Spleen (tissue), 11 donors: ENCODE measurements around the gene CFLAR. TPM values are rescaled to one million over a fixed set of nuclear protein-coding genes. Genes with fewer than 3 reads are reported as not detected.

Source experiments
- DNase-seq: peaks from one replicate; pipeline ENCODE4 v3.0.0-alpha.2; 2020
- H3K27ac ChIP-seq, 8 donors: fragments of 200-600 bp; sonication (generic) in 7 of 8; 1 replicate in 4 of 8; 2 replicates in 4 of 8; pipeline versions ENCODE4 v1.5.0 to v1.8.0; 2016 to 2021; ENCODE audit warnings: inconsistent platforms in 4 of 8, mild to moderate bottlenecking in 4 of 8, moderate library complexity in 1 of 8
- H3K27me3 ChIP-seq, 7 donors: fragments of 200-600 bp; sonication (generic) in 6 of 7; replicated peaks in 1 of 7; 1 replicate in 4 of 7; 2 replicates in 3 of 7; pipeline versions ENCODE4 v1.5.0 to v1.8.0; 2016 to 2021; ENCODE audit warnings: inconsistent platforms in 3 of 7, mild to moderate bottlenecking in 1 of 7
- H3K36me3 ChIP-seq, 6 donors: fragments of 200-600 bp; sonication (generic) in 5 of 6; 1 replicate in 4 of 6; 2 replicates in 2 of 6; pipeline versions ENCODE4 v1.5.0 to v1.8.0; 2016 to 2021; ENCODE audit warnings: inconsistent platforms in 2 of 6
- H3K4me1 ChIP-seq, 6 donors: fragments of 200-600 bp; sonication (generic) in 5 of 6; 1 replicate in 3 of 6; 2 replicates in 3 of 6; pipeline versions ENCODE4 v1.5.0 to v1.8.0; 2016 to 2021; ENCODE audit warnings: inconsistent platforms in 3 of 6
- H3K4me3 ChIP-seq, 8 donors: fragments of 200-600 bp; sonication (generic) in 7 of 8; 1 replicate in 4 of 8; 2 replicates in 4 of 8; pipeline versions ENCODE4 v1.5.0 to v1.8.0; 2016 to 2021; ENCODE audit warnings: inconsistent platforms in 4 of 8, mild to moderate bottlenecking in 4 of 8, moderate library complexity in 2 of 8
- H3K9me3 ChIP-seq, 8 donors: fragments of 200-600 bp; sonication (generic) in 7 of 8; 1 replicate in 4 of 8; 2 replicates in 4 of 8; pipeline versions ENCODE4 v1.5.0 to v1.8.0; 2016 to 2021; ENCODE audit warnings: inconsistent platforms in 4 of 8
- POLR2A ChIP-seq, 3 donors: fragments of 450-650 bp; IDR thresholded peaks; one replicate each; pipeline ENCODE4 v1.5.1; 2017; ENCODE audit warnings: antibody characterized with exemption in 3 of 3, mild to moderate bottlenecking in 1 of 3
- POLR2AphosphoS5 ChIP-seq, 3 donors: sonication (generic); formaldehyde crosslinking; IDR thresholded peaks; one replicate each; pipeline ENCODE4 v1.5.1; 2017; ENCODE audit warnings: antibody characterized with exemption in 3 of 3
- WGBS, 5 donors: extraction: QIAGEN DNeasy Blood & Tissue Kit in 3 of 5; methylation state at CpG; one replicate each; pipeline versions ENCODE4 v1.1.5 to v1.1.7; 2013 to 2018; 5-methylcytosine and 5-hydroxymethylcytosine counted together
- intact Hi-C: fragments of 100-400 bp; cut with DNase I; formaldehyde crosslinking; loops from one replicate; pipeline ENCODE4 v1.15.0; 2023; ENCODE audit warnings: low total_unique reads
- polyA plus RNA-seq, 3 donors: library from polyadenylated mRNA; stranded (reverse); fragments of 200-250 nt; gene quantifications; one replicate each; pipeline ENCODE4 v1.2.1, GENCODE V29; 2013
- total RNA-seq, 7 donors: library from RNA; depleted of rRNA in 3 of 7; stranded (reverse); fragments of >200 nt in 3 of 7; fragmentation: NEBNext Ultra II Directional in 4 of 7; extraction: Animal tissue kit (Norgen Biotek cat#: 25700) in 4 of 7; gene quantifications; one replicate each; pipeline versions ENCODE4 v1.1.0 to v1.2.1, GENCODE V29; 2016 to 2021
- TF ChIP-seq, protein P1 (sequence below), 11 experiments: fragments of 200-600 bp in 7 of 11; fragments of 450-650 bp in 4 of 11; sonication (generic) in 4 of 11; IDR thresholded peaks in 8 of 11; conservative IDR thresholded peaks in 3 of 11; 1 replicate in 7 of 11; 2 replicates in 4 of 11; pipeline versions ENCODE4 v1.4.0 to v1.8.0; 2016 to 2021; ENCODE audit warnings: antibody characterized with exemption in 11 of 11, inconsistent platforms in 4 of 11, mild to moderate bottlenecking in 1 of 11
- donor health status: healthy with polysubstance abuse.
- donor health status: DM: no; HTN: no; CAD: no; lungs with moderate emphysema.
- donor health status: DM: no; HTN: no; CAD: no.
- donor health status: Bipolar disorder and iron deficiency.
- donor health status: healthy.
- donor health status: DM: no; HTN: no; CAD: no.
- donor health status: DM: yes; HTN: yes; CAD: no.

CFLAR gene
- total and polyA plus RNA-seq, 10 donors = 64.0 to 511 (median 360) TPM

DNA sequence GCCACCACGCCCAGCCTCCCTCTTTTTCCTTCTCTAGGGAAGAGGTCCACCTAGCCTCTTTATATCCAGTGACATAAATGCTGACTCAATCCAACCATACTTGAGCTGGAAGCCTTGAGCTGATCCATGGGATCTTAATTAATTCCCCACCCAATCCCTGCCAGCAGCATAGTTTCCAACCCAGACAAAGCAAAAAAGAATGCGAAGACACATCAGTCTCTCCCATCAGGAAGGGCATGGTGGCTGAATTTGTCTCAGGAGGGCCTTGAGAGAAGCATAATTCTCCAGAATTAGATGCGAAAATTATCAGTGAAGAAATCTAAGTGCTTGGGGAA lies 89.5 kb downstream of the CFLAR start:
- H3K4me1 ChIP-seq = peaks cover 3 to 57% (median 29%) of the 10 kb centered on the region in 6 donors
- TF ChIP-seq, protein P1, sequence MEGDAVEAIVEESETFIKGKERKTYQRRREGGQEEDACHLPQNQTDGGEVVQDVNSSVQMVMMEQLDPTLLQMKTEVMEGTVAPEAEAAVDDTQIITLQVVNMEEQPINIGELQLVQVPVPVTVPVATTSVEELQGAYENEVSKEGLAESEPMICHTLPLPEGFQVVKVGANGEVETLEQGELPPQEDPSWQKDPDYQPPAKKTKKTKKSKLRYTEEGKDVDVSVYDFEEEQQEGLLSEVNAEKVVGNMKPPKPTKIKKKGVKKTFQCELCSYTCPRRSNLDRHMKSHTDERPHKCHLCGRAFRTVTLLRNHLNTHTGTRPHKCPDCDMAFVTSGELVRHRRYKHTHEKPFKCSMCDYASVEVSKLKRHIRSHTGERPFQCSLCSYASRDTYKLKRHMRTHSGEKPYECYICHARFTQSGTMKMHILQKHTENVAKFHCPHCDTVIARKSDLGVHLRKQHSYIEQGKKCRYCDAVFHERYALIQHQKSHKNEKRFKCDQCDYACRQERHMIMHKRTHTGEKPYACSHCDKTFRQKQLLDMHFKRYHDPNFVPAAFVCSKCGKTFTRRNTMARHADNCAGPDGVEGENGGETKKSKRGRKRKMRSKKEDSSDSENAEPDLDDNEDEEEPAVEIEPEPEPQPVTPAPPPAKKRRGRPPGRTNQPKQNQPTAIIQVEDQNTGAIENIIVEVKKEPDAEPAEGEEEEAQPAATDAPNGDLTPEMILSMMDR (IDR thresholded peaks at IDR 0.05 in 8 of 11, conservative IDR thresholded peaks at IDR 0.05 in 3 of 11) = no peak
- no peak for TF ChIP-seq POLR2A (IDR thresholded peaks at IDR 0.05)
- TF ChIP-seq POLR2AphosphoS5 (IDR thresholded peaks at IDR 0.05) = no peak

GRCh38 chr2:201208563-201209252 lies 92.7 kb downstream of the CFLAR start:
- peak overlapping the region in 1 of 8 donors; percentile 46 for H3K4me3 ChIP-seq
- intact Hi-C loops = no loop called here
- TF ChIP-seq POLR2AphosphoS5 (IDR thresholded peaks at IDR 0.05) (peak in 2 of 3 donors; percentile 27 to 70), POLR2A (IDR thresholded peaks at IDR 0.05) (no peak)
- peak overlapping the region in 6 of 8 donors; percentile 5 to 89 (median 74) for H3K27ac ChIP-seq
- DNase-seq = peak; percentile 87
- H3K27me3 ChIP-seq = no peaks in the 10 kb centered on the region
- WGBS, 5 donors = 49 to 66% (median 57%) methylated on average over 12 of the region's 12 CpGs
- H3K9me3 ChIP-seq = no peaks in the 10 kb centered on the region
- H3K4me1 ChIP-seq = peaks cover 0 to 44% (median 23%) of the 10 kb centered on the region in 6 donors
- peaks cover 0 to 65% (median 13%) of the 10 kb centered on the region in 6 donors for H3K36me3 ChIP-seq

More for the DNA sequence above, 89.5 kb downstream of the CFLAR start:
- H3K27me3 ChIP-seq = no peaks in the 10 kb centered on the region
- peaks cover 0 to 87% (median 27%) of the 10 kb centered on the region in 6 donors for H3K36me3 ChIP-seq
- no peak for DNase-seq
- no peaks in the 10 kb centered on the region for H3K9me3 ChIP-seq
- intact Hi-C loops = no loop called here
- WGBS, 5 donors = 87 to 95% (median 92%) methylated on average over 3 of the region's 3 CpGs
- H3K4me3 ChIP-seq = no peak overlapping the region
- peak overlapping the region in 5 of 8 donors; percentile 5 to 52 (median 14) for H3K27ac ChIP-seq

- TF ChIP-seq, protein P1 (IDR thresholded peaks at IDR 0.05 in 8 of 11, conservative IDR thresholded peaks at IDR 0.05 in 3 of 11) = no peak
- TF ChIP-seq POLR2AphosphoS5 (IDR thresholded peaks at IDR 0.05) (no peak), POLR2A (IDR thresholded peaks at IDR 0.05) (no peak)
- H3K27me3 ChIP-seq = no peaks in the 10 kb centered on the region
- H3K4me3 ChIP-seq = no peak overlapping the region
- no peaks in the 10 kb centered on the region for H3K9me3 ChIP-seq
- DNase-seq = no peak
- peaks cover 0 to 41% (median 22%) of the 10 kb centered on the region in 6 donors for H3K4me1 ChIP-seq
- WGBS, 5 donors = 92 to 98% (median 96%) methylated on average over 4 of the region's 4 CpGs
- peaks cover 0 to 53% (median 30%) of the 10 kb centered on the region in 6 donors for H3K36me3 ChIP-seq
- intact Hi-C loops = no loop called here
- H3K27ac ChIP-seq = no peak overlapping the region
These were observed 100.0 kb downstream of the CFLAR start for GRCh38 chr2:201215963-201216362.

GRCh38 chr2:201216918-201217317 lies 101.0 kb downstream of the CFLAR start:
- Histone ChIP-seq H3K27ac (peak overlapping the region in 1 of 8 donors; percentile 2), H3K4me3 (no peak overlapping the region), H3K36me3 (peaks cover 0 to 56% (median 30%) of the 10 kb centered on the region in 6 donors), H3K4me1 (peaks cover 0 to 43% (median 23%) of the 10 kb centered on the region in 6 donors), H3K9me3 (no peaks in the 10 kb centered on the region), H3K27me3 (no peaks in the 10 kb centered on the region)
- 58 to 90% (median 74%) methylated on average over 1 of the region's 1 CpG for WGBS, 5 donors
- DNase-seq = no peak
- intact Hi-C loops = no loop called here
- TF ChIP-seq POLR2A (IDR thresholded peaks at IDR 0.05) (no peak), POLR2AphosphoS5 (IDR thresholded peaks at IDR 0.05) (no peak)
- TF ChIP-seq, protein P1 (IDR thresholded peaks at IDR 0.05 in 8 of 11, conservative IDR thresholded peaks at IDR 0.05 in 3 of 11) = no peak
